ENCODE measurements around the gene MED13L.

DNA sequence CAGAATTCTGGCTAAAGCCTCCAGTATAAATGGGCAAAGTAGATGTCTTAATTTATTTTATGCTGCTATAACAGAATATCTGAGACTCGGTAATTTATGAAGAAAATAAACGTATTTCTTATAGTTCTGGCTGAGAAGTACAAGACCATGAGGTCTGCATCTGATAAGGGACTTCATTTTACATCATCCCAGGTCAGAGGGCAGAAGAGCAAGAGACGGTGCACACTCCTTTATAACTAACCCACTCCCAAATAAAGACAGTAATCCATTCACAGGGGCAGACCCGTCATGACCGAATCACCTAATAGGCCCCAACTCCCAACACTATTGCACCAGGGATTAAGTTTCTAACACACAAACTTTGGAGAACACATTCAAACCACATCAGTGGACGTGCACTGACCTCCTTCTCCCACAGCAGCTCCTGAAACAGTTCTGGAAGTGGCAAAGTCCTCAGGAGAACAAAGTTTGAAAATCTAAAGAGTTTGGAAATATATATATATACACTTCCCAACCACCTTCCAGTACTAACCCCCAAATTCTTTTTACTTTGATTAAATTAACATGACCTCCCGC lies 116.5 kb downstream of the MED13L start:
- TF ChIP-seq TCF4 (CRISPR knock-in tag; IDR thresholded peaks at IDR 0.05; ENCODE audit: borderline replicate concordance) = no peak
- TF ChIP-seq ARNTL (CRISPR knock-in tag; IDR thresholded peaks at IDR 0.05; ENCODE audit: borderline replicate concordance, low read depth) = no peak
- TF ChIP-seq ZFP30 (CRISPR knock-in tag; IDR thresholded peaks at IDR 0.05) = no peak
- no peak for TF ChIP-seq RARB (CRISPR knock-in tag; IDR thresholded peaks at IDR 0.05)
- no peak for TF ChIP-seq GLIS3 (CRISPR knock-in tag; IDR thresholded peaks at IDR 0.05)
